Gastrocnemius medialis (tissue), 4 donors: ENCODE measurements around the gene LTBP1.

Source experiments
- CTCF ChIP-seq, 5 experiments: fragments of 450-650 bp in 3 of 5; fragments of 200-600 bp in 2 of 5; sonication (generic) in 2 of 5; IDR thresholded peaks in 4 of 5; conservative IDR thresholded peaks in 1 of 5; 1 replicate in 4 of 5; 2 replicates in 1 of 5; pipeline ENCODE4 v1.5.1; 2016 to 2019; ENCODE audit warnings: antibody characterized with exemption in 5 of 5, mild to moderate bottlenecking in 3 of 5, moderate library complexity in 3 of 5
- POLR2A ChIP-seq, 2 donors: fragments of 450-650 bp; IDR thresholded peaks; one replicate each; pipeline ENCODE4 v1.6.1; 2017; ENCODE audit warnings: antibody characterized with exemption in 2 of 2, mild to moderate bottlenecking in 2 of 2, moderate library complexity in 2 of 2

GRCh38 chr2:32997705-32998104 is 51.0 kb downstream of the LTBP1 start:
- no peak for TF ChIP-seq CTCF (IDR thresholded peaks at IDR 0.05 in 4 of 5, conservative IDR thresholded peaks at IDR 0.05 in 1 of 5)
- TF ChIP-seq POLR2A (IDR thresholded peaks at IDR 0.05): no peak
